ENCODE measurements around the gene CDH13. TPM values are rescaled to one million over a fixed set of nuclear protein-coding genes. Genes with fewer than 3 reads are reported as not detected.

CDH13 gene
- total and polyA plus RNA-seq, 9 of the 15 experiments (the other 6 are each of a cell fraction or from before 2014, with no cell fraction given): 0.03 TPM; not detected in 8

GRCh38 chr16:82652826-82653225 is 26.1 kb downstream of the CDH13 start (continued):
- TF ChIP-seq CHAMP1 (IDR thresholded peaks at IDR 0.05) (no peak), MCM7 (IDR thresholded peaks at IDR 0.05) (no peak), ZBTB7A (IDR thresholded peaks at IDR 0.05; ENCODE audit: borderline replicate concordance, control insufficient read depth, low read depth, low read length) (no peak), FOXO4 (CRISPR knock-in tag; IDR thresholded peaks at IDR 0.05) (no peak), MAZ (CRISPR knock-in tag; conservative IDR thresholded peaks at IDR 0.05 in 1 of 2, IDR thresholded peaks at IDR 0.05 in 1 of 2) (no peak), GATAD2B (IDR thresholded peaks at IDR 0.05; ENCODE audit: borderline replicate concordance) (no peak)
- TF ChIP-seq, protein P1, sequence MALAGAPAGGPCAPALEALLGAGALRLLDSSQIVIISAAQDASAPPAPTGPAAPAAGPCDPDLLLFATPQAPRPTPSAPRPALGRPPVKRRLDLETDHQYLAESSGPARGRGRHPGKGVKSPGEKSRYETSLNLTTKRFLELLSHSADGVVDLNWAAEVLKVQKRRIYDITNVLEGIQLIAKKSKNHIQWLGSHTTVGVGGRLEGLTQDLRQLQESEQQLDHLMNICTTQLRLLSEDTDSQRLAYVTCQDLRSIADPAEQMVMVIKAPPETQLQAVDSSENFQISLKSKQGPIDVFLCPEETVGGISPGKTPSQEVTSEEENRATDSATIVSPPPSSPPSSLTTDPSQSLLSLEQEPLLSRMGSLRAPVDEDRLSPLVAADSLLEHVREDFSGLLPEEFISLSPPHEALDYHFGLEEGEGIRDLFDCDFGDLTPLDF (CRISPR knock-in tag; IDR thresholded peaks at IDR 0.05): no peak

Data from K562 (cell line).